SJSA1 (cell line): ENCODE results near the gene TEX261. TPM values are rescaled to one million over a fixed set of nuclear protein-coding genes. Genes with fewer than 3 reads are reported as not detected.

Experiments used
- DNase-seq, 2 experiments: peaks; one replicate each; pipeline ENCODE4 v3.0.0-alpha.2; 2015 to 2020; ENCODE audit warnings: low spot score in 2 of 2, low read depth in 1 of 2
- H3K27ac ChIP-seq: fragments of 250-450 bp; sonication (Bioruptor Pico); 2 replicates; pipeline ENCODE4 v1.5.1; 2020; ENCODE audit warnings: mild to moderate bottlenecking, moderate library complexity
- H3K27me3 ChIP-seq: fragments of 250-450 bp; sonication (Bioruptor Pico); replicated peaks from 2 replicates; pipeline ENCODE4 v1.5.1; 2020; ENCODE audit warnings: mild to moderate bottlenecking, moderate library complexity
- H3K36me3 ChIP-seq: fragments of 250-450 bp; sonication (Bioruptor Pico); 2 replicates; pipeline ENCODE4 v1.5.1; 2020; ENCODE audit warnings: mild to moderate bottlenecking
- H3K4me1 ChIP-seq: fragments of 250-450 bp; sonication (Bioruptor Pico); replicated peaks from 2 replicates; pipeline ENCODE4 v1.6.1; 2021; ENCODE audit warnings: mild to moderate bottlenecking
- H3K4me3 ChIP-seq: fragments of 250-450 bp; sonication (Bioruptor Pico); 2 replicates; pipeline ENCODE4 v1.5.1; 2020; ENCODE audit warnings: mild to moderate bottlenecking
- H3K9me3 ChIP-seq: fragments of 250-450 bp; sonication (Bioruptor Pico); replicated peaks from 2 replicates; pipeline ENCODE4 v1.5.1; 2020; ENCODE audit warnings: mild to moderate bottlenecking
- total RNA-seq: library from RNA; depleted of rRNA; stranded (reverse); fragments of >200 nt; shearing (Covaris generic); gene quantifications from 2 replicates; pipeline ENCODE4 v1.2.3, GENCODE V29; 2014

The TEX261 gene
- total RNA-seq, 1 experiment from 2014 or later, result 50.5 TPM

GRCh38 chr2:70949086-70949485, 45.6 kb downstream of the TEX261 start:
- Histone ChIP-seq H3K36me3 (no peaks in the 10 kb centered on the region), H3K27ac (no peak overlapping the region), H3K9me3 (no peaks in the 10 kb centered on the region), H3K4me1 (peaks cover 8% of the 10 kb centered on the region; the same call in 1 of the 2 replicates), H3K4me3 (no peak overlapping the region), H3K27me3 (peaks cover 15% of the 10 kb centered on the region)
- no peak for DNase-seq

- no peak overlapping the region for H3K27ac ChIP-seq
- H3K36me3 ChIP-seq, result no peaks in the 10 kb centered on the region
- H3K27me3 ChIP-seq, result peaks cover 8% of the 10 kb centered on the region
- H3K9me3 ChIP-seq, result no peaks in the 10 kb centered on the region
- no peak overlapping the region for H3K4me3 ChIP-seq
- H3K4me1 ChIP-seq, result peaks cover 8% of the 10 kb centered on the region; the same call in 1 of the 2 replicates
- peak; percentile 55 to 79 for DNase-seq
Measured at GRCh38 chr2:70948337-70949003, 46.2 kb downstream of the TEX261 start.

- Histone ChIP-seq H3K27me3 (peaks cover 3% of the 10 kb centered on the region; the same call in 1 of the 2 replicates), H3K4me1 (peaks cover 8% of the 10 kb centered on the region; the same call in 1 of the 2 replicates), H3K9me3 (no peaks in the 10 kb centered on the region), H3K4me3 (no peak overlapping the region), H3K36me3 (no peaks in the 10 kb centered on the region), H3K27ac (no peak overlapping the region)
- DNase-seq, result peak; percentile 7 to 30
Measured at GRCh38 chr2:70947556-70948184, 47.0 kb downstream of the TEX261 start.

GRCh38 chr2:70946832-70947442, 47.7 kb downstream of the TEX261 start:
- Histone ChIP-seq H3K27ac (no peak overlapping the region), H3K27me3 (no peaks in the 10 kb centered on the region; the same call in 1 of the 2 replicates), H3K9me3 (no peaks in the 10 kb centered on the region), H3K4me3 (no peak overlapping the region), H3K36me3 (no peaks in the 10 kb centered on the region), H3K4me1 (peaks cover 8% of the 10 kb centered on the region; the same call in 1 of the 2 replicates)
- peak; percentile 24 to 42 for DNase-seq

GRCh38 chr2:70944111-70944690, 50.5 kb downstream of the TEX261 start:
- no peak for DNase-seq

GRCh38 chr2:70943205-70943871, 51.3 kb downstream of the TEX261 start:
- DNase-seq, result no peak
- H3K27ac ChIP-seq, result no peak overlapping the region
- H3K36me3 ChIP-seq, result no peaks in the 10 kb centered on the region
- peaks cover 8% of the 10 kb centered on the region; the same call in 1 of the 2 replicates for H3K4me1 ChIP-seq
- H3K9me3 ChIP-seq, result no peaks in the 10 kb centered on the region
- no peak overlapping the region for H3K4me3 ChIP-seq
- no peaks in the 10 kb centered on the region; the same call in 1 of the 2 replicates for H3K27me3 ChIP-seq

More at GRCh38 chr2:70944111-70944690, 50.5 kb downstream of the TEX261 start:
- H3K4me3 ChIP-seq, result no peak overlapping the region
- no peaks in the 10 kb centered on the region for H3K9me3 ChIP-seq
- H3K4me1 ChIP-seq, result peaks cover 8% of the 10 kb centered on the region; the same call in 1 of the 2 replicates
- H3K27ac ChIP-seq, result no peak overlapping the region
- no peaks in the 10 kb centered on the region; the same call in 1 of the 2 replicates for H3K27me3 ChIP-seq
- no peaks in the 10 kb centered on the region for H3K36me3 ChIP-seq

GRCh38 chr2:70942396-70943204, 52.1 kb downstream of the TEX261 start:
- Histone ChIP-seq H3K9me3 (no peaks in the 10 kb centered on the region), H3K4me3 (no peak overlapping the region), H3K36me3 (no peaks in the 10 kb centered on the region), H3K27ac (no peak overlapping the region), H3K4me1 (peaks cover under 1% of the 10 kb centered on the region; the same call in 1 of the 2 replicates), H3K27me3 (no peaks in the 10 kb centered on the region; the same call in 1 of the 2 replicates)
- DNase-seq, result no peak

- H3K4me1 ChIP-seq, result no peaks in the 10 kb centered on the region
- DNase-seq, result no peak
- H3K9me3 ChIP-seq, result no peaks in the 10 kb centered on the region
- no peak overlapping the region for H3K27ac ChIP-seq
- no peaks in the 10 kb centered on the region; the same call in 1 of the 2 replicates for H3K27me3 ChIP-seq
- H3K36me3 ChIP-seq, result no peaks in the 10 kb centered on the region
- H3K4me3 ChIP-seq, result no peak overlapping the region
Measured at GRCh38 chr2:70941701-70942100, 53.0 kb downstream of the TEX261 start.

DNA sequence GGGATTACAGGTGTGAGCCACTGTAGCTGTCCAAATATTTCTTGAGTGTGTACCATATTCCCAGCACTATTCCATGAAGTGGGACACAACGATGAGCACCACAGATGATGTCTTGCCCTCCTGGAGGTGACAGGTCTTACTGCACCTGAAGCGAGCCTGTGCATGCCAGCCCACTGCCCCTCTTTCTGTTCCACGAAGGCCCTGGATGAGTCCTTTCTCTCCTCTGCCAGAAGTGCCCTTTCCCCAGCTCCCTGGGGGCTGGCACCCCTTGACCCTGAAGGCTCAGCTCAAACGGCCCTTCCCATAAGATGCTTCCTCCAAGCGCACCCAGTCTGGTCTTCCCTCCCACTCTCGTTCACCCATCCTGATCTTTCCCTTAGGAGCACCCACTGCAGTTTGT, 53.5 kb downstream of the TEX261 start:
- Histone ChIP-seq H3K27ac (no peak overlapping the region), H3K36me3 (no peaks in the 10 kb centered on the region)

DNA sequence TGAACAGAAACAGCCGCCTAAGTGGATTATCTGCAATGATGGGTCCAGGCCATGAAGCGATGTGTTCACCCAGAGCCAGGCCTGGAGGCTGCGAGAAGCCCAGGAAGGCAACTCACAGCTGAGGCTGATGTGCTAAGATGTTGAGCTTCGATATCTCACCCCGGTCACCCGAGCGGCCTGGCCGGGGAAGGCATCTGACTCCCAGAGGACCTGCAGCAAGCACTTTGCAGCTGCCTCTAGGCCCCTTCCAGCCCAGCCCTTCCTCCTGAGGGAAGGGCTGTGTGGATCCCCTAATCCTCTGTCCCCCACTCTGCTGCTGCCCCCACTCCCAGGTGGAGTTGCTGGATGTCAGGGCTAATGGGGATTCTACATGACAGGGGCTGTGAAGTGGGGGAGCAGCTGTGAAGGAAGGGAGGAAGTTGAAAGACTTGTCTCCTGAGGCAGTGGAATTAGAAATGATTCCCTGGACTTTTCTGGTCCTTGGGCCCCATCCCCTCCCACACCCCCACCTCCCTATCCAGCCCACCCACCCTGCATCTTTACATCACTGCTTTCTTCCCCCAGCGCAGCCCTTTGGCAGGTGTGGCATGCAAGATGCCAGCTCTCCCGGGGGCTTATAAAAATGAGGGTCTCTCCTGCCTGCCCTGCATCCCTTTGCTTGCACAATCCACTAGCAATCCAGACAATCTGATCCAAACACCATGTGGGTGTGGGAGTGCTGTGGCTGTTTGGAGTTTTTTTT, 54.7 kb downstream of the TEX261 start:
- Histone ChIP-seq H3K4me1 (no peaks in the 10 kb centered on the region), H3K9me3 (no peaks in the 10 kb centered on the region), H3K36me3 (no peaks in the 10 kb centered on the region), H3K27me3 (no peaks in the 10 kb centered on the region; the same call in 1 of the 2 replicates), H3K4me3 (no peak overlapping the region), H3K27ac (no peak overlapping the region)
- no peak for DNase-seq

More for the DNA sequence above, 53.5 kb downstream of the TEX261 start:
- H3K4me3 ChIP-seq, result no peak overlapping the region
- no peaks in the 10 kb centered on the region for H3K9me3 ChIP-seq
- no peaks in the 10 kb centered on the region; the same call in 1 of the 2 replicates for H3K27me3 ChIP-seq
- no peaks in the 10 kb centered on the region for H3K4me1 ChIP-seq
- DNase-seq, result no peak

DNA sequence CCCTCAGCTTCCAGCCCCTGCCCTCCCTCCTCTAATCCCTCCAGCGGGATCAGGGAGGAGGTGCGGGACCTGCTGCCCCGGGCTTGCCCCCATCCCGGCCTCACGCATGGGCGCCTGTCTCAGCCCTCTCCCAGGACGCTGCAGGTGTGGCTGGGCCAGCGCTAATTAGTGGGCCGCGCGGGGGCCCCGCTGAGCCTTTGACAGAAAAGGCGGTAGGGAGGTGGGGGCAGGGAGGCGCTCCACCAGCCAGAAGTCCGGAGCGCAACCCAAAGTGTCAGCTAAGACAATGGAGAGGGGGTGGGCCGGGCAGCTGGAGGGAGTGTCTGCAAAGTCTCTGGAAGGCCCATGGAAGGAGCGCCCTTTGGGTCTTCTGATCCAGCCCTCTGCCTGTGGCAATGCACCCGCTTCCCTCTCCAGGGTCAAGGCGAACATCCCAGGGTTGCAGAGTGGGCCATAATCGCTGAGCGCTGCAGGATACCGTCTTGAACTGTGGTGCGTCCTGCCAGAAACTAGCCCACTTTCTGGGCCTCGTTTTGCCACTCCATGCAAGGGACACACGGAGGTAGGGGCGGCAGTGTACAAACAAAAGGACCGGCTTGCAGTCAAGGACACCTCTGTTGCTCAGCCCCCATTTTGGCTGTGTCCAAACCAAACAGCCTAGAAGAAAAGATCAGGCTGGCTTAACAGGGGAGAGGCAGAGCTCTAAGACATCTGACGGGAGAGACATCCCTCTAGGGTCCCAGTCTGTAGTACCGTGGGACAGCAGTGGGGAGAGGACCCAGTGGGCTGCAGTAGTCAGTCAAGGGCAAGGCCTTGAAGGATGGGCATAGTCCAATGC, 55.5 kb downstream of the TEX261 start:
- H3K4me3 ChIP-seq, result no peak overlapping the region
- DNase-seq, result peak in 1 of 2 experiments; percentile 34
- no peak overlapping the region for H3K27ac ChIP-seq
- no peaks in the 10 kb centered on the region for H3K4me1 ChIP-seq
- H3K27me3 ChIP-seq, result no peaks in the 10 kb centered on the region; the same call in 1 of the 2 replicates
- no peaks in the 10 kb centered on the region for H3K9me3 ChIP-seq
- H3K36me3 ChIP-seq, result no peaks in the 10 kb centered on the region
